Measurements from ENCODE around the gene TRPC6.
"Not testable (repeated sequence)": the region's sequence is repeated elsewhere in the genome, so short reads cannot be mapped to it uniquely, and the experiment has no call there.

Gene TRPC6

DNA sequence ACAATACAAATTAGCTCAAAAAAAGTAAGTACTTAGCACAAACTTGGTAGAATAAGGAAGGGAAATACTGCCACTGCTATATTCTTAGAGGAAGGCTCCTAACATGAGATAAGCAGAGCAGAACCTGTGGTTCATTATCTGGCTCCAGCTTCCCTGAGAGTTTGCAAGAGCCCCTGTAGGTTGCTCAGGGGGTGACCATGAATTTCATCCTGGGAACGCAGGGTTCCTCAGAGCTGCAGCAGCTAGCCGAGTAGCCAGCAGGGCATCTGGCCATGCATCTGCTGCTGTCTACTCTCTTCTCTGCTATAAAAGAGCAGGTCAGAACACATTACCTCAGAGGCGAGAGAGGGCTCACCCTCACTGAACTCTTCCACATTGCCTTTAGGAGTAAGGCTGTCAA is 67.3 kb downstream of the TRPC6 start:
- no peak for DNase-seq

DNA sequence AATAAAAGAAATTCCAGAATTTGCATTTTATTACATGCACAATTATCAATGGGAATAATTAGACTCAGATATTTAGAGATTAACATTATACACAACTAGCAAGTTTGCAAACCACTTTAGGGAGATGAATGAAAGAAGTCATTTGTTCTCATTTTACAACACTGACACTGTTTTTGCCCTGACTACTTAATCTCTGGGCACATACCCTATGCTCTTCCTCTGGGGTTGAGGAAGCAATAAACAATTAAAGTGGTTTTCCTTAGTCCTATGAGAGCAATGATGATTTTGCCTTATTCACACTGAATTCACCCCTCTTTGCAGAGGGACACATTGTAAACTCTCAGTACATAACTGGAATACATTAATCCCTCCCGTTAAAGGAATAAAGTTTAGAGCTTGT is 72.7 kb downstream of the TRPC6 start:
- DNase-seq: no peak

- DNase-seq: no peak
These were observed 73.2 kb downstream of the TRPC6 start for GRCh38 chr11:101510591-101510990.

DNA sequence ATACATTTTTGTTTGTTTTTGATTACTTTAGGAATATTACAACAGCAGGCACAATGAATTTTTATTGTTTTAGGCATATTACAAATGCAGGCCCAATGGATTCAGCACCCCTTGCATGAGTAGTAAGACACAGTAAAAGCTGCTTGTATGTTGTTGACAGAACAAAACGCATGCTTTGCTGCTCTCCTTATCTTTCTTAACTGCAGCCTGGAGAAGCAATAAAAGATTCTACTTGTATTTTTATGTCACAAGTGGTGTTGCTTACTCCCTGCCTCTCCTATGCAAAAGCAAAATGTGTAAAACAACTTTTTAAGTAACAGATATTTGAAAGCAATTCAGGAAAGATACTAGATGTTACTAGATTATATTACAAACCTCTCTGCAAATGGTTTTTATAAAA is 73.9 kb downstream of the TRPC6 start:
- DNase-seq: no peak

DNA sequence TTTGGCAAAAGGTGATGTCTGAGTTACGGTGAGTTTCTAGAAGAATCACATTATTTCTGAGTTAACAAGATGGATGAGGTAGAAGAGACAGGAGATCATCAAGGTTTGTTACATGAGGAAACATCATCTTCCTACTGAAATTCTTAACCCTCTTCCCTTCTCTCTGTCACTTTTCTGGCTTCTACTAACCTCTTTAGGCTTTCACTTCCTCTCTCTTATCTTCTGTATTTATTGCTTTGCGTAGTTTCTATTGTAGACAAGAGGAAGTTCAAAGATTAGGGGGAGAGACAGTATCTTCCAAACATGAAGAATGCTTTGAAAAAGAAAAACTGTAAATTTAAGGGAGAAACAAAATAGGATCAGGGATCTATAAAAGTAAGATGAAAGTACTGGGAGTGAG is 75.4 kb downstream of the TRPC6 start:
- no peak for DNase-seq

DNA sequence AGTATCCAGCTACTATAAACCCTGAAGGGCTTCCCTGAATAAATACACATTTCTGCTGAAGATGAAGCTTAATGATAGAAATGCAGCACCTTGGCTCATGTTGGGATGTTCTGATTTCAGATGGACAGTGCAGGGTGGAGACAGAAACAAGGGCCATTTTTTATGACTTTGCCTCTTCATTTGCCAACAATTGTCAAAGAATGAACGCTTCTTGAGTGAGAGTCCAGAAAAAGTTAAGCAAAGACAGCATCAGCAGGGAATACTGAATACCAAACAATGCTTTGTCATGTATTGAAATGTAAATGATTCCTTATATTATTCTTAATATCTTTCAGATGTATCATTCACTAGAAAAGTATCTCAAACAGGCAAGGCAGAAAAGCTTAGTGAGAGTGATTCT is 84.9 kb downstream of the TRPC6 start:
- DNase-seq: no peak

DNA sequence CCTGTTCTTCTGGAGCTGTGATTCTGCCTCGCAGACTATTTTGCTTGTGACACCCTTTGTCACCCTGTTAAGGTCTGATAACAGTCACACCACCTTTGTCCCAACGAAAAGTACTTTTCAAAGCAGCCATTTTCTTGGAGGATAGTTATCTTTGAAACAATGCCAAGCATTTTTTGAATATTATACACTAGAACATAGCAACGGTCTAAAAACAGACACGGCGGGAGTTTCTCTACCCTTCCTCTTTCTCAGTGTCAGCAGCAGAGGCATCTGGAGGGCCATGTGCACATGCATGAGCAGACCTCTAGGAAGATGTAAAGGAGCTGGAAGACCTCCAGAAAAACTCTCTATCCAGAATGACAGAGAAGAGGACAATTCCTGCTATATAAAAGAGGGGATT is 86.5 kb downstream of the TRPC6 start:
- DNase-seq: no peak

DNA sequence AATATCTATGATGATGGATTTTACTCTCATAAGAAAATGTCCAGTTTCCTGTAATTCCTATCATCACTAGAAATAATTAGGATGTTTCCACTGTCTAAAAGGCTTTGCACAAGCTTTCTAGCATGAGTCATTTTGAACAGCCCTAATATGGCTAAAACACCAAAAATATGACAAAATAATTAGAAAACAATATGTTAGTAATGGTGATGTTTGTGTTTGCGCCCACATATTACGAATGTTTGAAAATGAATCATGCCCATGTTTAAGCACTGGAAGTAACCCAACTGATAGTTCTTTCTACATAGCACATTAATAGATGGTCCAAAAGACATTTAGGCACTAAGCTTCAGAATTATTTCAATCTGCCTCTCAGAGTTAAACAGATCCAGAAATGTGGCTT is 96.0 kb downstream of the TRPC6 start:
- DNase-seq: no peak

DNA sequence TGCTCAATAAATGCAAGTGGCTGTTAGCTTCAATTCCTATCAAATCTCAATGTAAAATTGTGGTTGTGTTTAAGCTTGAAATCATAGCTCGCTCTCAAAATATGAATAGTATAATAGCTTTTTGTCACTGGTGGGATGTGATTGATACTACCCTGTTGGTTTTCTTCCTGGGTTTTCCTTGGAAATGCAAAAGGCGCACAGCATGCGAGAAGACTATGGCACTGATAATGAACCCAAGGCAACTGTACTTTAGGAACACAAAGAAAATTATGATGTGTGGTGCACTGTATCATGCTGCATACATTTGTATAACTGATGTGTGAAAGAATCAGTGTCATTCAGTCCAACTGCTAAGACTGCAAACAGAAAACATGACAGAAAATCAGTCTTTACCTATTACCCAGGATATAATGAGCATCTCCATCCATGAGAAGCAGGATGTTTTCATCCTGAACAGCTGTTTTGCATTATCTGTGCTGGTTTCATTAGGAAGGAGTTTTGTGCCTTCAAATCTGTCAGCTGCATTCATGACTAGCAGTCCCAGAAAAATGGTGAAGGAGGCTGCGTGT is 101.2 kb downstream of the TRPC6 start:
- DNase-seq: no peak

- DNase-seq: no peak
These were observed 105.0 kb downstream of the TRPC6 start for GRCh38 chr11:101478587-101479369.

- no peak for DNase-seq
These were observed 105.9 kb downstream of the TRPC6 start for GRCh38 chr11:101477926-101478325.

- DNase-seq: no peak
These were observed 107.6 kb downstream of the TRPC6 start for GRCh38 chr11:101476191-101476590.

- no peak for DNase-seq
These were observed 108.1 kb downstream of the TRPC6 start for GRCh38 chr11:101475699-101476098.

GRCh38 chr11:101474666-101475065 is 109.1 kb downstream of the TRPC6 start:
- no peak for DNase-seq

- DNase-seq: no peak
These were observed 112.8 kb downstream of the TRPC6 start for GRCh38 chr11:101470881-101471520.

- no peak for DNase-seq
These were observed 113.4 kb downstream of the TRPC6 start for GRCh38 chr11:101470419-101470818.

DNA sequence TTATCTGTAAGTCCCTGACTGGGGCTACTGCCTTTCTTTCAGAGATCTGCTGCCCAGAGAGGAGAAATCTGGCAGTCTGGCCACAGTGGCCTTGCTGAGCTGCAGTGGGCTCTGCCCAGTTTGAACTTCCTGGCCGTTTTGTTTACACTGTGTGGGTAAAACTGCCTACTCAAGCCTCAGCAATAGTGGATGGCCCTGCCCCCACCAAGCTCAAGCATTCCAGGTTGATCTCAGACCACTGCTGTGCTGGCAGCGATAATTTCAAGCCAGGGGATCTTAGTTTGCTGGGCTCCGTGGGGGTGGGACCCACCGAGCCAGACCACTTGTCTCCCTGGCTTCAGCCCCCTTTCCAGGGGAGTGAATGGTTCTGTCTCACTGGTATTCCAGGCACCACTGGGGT is 117.5 kb downstream of the TRPC6 start:
- no peak for DNase-seq

GRCh38 chr11:101464388-101464787 is 119.4 kb downstream of the TRPC6 start:
- not testable (repeated sequence) for DNase-seq

- no peak for DNase-seq
These were observed 124.8 kb downstream of the TRPC6 start for GRCh38 chr11:101459020-101459419.

GRCh38 chr11:101458161-101458560 is 125.6 kb downstream of the TRPC6 start:
- DNase-seq: no peak

DNA sequence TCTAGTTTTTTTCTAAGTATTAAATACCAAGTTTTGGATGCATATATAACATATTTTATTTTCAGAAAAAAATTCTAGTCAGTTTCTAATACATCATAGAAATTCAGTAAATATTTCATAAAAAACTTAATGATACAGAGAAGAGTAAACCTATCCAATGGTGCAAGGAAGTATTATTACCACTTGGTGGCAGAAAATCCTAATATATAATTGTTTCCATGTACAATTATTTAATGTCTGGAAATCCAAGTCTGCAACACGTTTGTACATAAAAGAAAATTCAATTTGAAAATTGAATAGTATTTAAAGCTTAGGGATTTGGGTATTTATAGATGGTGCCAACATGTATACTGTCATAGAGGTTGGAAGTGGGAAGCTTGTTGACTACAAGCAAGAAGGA is 127.0 kb downstream of the TRPC6 start:
- no peak for DNase-seq

- no peak for DNase-seq
These were observed 130.1 kb downstream of the TRPC6 start for GRCh38 chr11:101453682-101454081.

GRCh38 chr11:101448881-101449442 is 134.8 kb downstream of the TRPC6 start:
- DNase-seq: no peak

DNA sequence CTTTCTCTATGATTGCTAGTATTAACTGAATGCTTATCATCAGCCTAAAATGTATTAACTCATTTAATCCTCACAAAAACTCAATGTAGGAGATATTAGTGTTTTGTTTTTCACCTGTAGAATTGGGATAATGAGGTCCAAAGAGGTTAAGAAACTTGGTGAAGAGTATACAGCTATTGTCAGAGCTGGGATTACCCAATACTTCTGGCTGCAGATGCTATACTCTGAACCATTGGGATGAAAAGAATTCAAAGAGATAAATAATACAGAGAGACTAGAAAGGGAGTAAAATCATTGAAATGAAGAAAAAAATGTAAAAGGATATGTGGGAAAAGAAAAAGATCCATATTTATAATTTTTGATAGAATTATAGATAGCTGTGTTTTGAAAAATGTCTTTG is 137.1 kb downstream of the TRPC6 start:
- DNase-seq: no peak

Measured in activated CD4-positive, CD25-positive, alpha-beta regulatory T cell (primary cell).